ENCODE results near the gene RPRD1B. TPM values are rescaled to one million over a fixed set of nuclear protein-coding genes. Genes with fewer than 3 reads are reported as not detected.

The RPRD1B gene
- total and polyA plus RNA-seq, 2 donors (not counting 3 experiments of a cell fraction or from before 2014, with no cell fraction given): 13.0 to 29.3 TPM

- DNase-seq (ENCODE audit: low read depth, low spot score): no peak
- Histone ChIP-seq H3K27me3 (ENCODE audit: control insufficient read depth in 2 of 2, insufficient read depth in 2 of 2, low read length in 2 of 2) (no peaks in the 10 kb centered on the region), H3K27ac (ENCODE audit: insufficient read depth, low read depth, low read length) (no peak overlapping the region), H3K79me2 (ENCODE audit: control insufficient read depth, insufficient read depth, low read length) (peaks cover 8% of the 10 kb centered on the region), H3K4me1 (ENCODE audit: control insufficient read depth, extremely low read depth, insufficient read depth, low read length) (peaks cover 21% of the 10 kb centered on the region), H3K9me1 (replicated peaks; ENCODE audit: control insufficient read depth, extremely low read depth, insufficient read depth, low read length) (no peaks in the 10 kb centered on the region), H4K20me1 (replicated peaks; ENCODE audit: control insufficient read depth, extremely low read depth, insufficient read depth, low read length) (peaks cover 2% of the 10 kb centered on the region), H3K9ac (replicated peaks; ENCODE audit: extremely low read depth, insufficient read depth, low read length) (no peak overlapping the region), H2AFZ (ENCODE audit: low read depth, low read length) (no peak overlapping the region), H3K9me3 (replicated peaks; ENCODE audit: control insufficient read depth, insufficient read depth, low read length) (no peaks in the 10 kb centered on the region), H3K36me3 (ENCODE audit: control insufficient read depth in 2 of 2, extremely low read depth in 1 of 2, insufficient read depth in 2 of 2, low read length in 2 of 2) (peaks cover 2 to 5% of the 10 kb centered on the region in 2 experiments), H3K4me3 (replicated peaks in 1 of 3; ENCODE audit: insufficient read depth in 1 of 3, low read depth in 1 of 3, low read length in 3 of 3) (no peak overlapping the region), H3K4me2 (ENCODE audit: insufficient read depth, low read length) (no peak overlapping the region)
- ChIA-PET POLR2A (no interaction called here), CTCF (no interaction called here)
- dilution Hi-C loops (cut with MboI; ENCODE audit: extremely low pct_ligation_motif_present, low sequenced_read_pairs): no loop called here
- FAIRE-seq: no peak
- TF ChIP-seq MYC (IDR thresholded peaks at IDR 0.05; ENCODE audit: low read depth, low read length) (no peak), GATA2 (IDR thresholded peaks at IDR 0.05; ENCODE audit: insufficient read depth, insufficient read length, low read depth, low read length) (no peak), POLR2A (IDR thresholded peaks at IDR 0.05; ENCODE audit: low read depth, low read length) (no peak), POLR2AphosphoS5 (IDR thresholded peaks at IDR 0.05; ENCODE audit: insufficient read depth, low read depth, low read length) (no peak), CTCF (IDR thresholded peaks at IDR 0.05; ENCODE audit: extremely low read depth in 1 of 2, insufficient read depth in 1 of 2, low read depth in 1 of 2, low read length in 2 of 2) (no peak)
- no TSS peak for BruUV-seq (replicated peaks)
- intact Hi-C loops (cut with micrococcal nuclease): no loop called here
Observed at GRCh38 chr20:38004416-38004815, 29.1 kb upstream of the RPRD1B start.

DNA sequence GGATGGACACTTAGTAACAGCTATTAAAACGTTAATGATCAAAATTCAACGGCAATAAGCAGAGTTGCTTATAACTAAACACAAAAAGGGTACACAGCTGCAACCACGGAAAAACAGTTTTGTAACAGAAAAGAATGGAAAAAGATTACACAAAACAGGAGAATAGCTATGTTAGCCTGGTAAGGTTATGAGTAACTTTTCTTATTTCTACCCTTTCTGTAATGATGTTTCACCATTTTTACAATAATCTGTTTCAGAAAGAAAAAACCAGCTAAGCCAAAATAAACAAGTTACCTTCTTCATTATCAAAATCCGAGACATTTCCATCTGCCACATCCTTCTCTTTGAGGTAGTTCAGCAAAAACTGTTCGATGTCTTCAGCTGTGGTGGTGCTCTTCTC, 27.6 kb upstream of the RPRD1B start:
- Histone ChIP-seq H3K4me3 (replicated peaks in 1 of 3; ENCODE audit: insufficient read depth in 1 of 3, low read depth in 1 of 3, low read length in 3 of 3) (no peak overlapping the region), H3K9ac (replicated peaks; ENCODE audit: extremely low read depth, insufficient read depth, low read length) (no peak overlapping the region), H2AFZ (ENCODE audit: low read depth, low read length) (no peak overlapping the region), H3K4me2 (ENCODE audit: insufficient read depth, low read length) (no peak overlapping the region), H3K27ac (ENCODE audit: insufficient read depth, low read depth, low read length) (no peak overlapping the region), H3K4me1 (ENCODE audit: control insufficient read depth, extremely low read depth, insufficient read depth, low read length) (peaks cover 20% of the 10 kb centered on the region), H3K36me3 (ENCODE audit: control insufficient read depth in 2 of 2, extremely low read depth in 1 of 2, insufficient read depth in 2 of 2, low read length in 2 of 2) (peaks cover 1 to 2% of the 10 kb centered on the region in 2 experiments), H4K20me1 (replicated peaks; ENCODE audit: control insufficient read depth, extremely low read depth, insufficient read depth, low read length) (peaks cover 2% of the 10 kb centered on the region), H3K79me2 (ENCODE audit: control insufficient read depth, insufficient read depth, low read length) (peaks cover 9% of the 10 kb centered on the region), H3K9me3 (replicated peaks; ENCODE audit: control insufficient read depth, insufficient read depth, low read length) (no peaks in the 10 kb centered on the region), H3K27me3 (ENCODE audit: control insufficient read depth in 2 of 2, insufficient read depth in 2 of 2, low read length in 2 of 2) (no peaks in the 10 kb centered on the region), H3K9me1 (replicated peaks; ENCODE audit: control insufficient read depth, extremely low read depth, insufficient read depth, low read length) (no peaks in the 10 kb centered on the region)
- DNase-seq (ENCODE audit: low read depth, low spot score) (no peak), FAIRE-seq (no peak)
- intact Hi-C loops (cut with micrococcal nuclease) (no loop called here), dilution Hi-C loops (cut with MboI; ENCODE audit: extremely low pct_ligation_motif_present, low sequenced_read_pairs) (no loop called here)
- CTCF ChIA-PET: interaction anchor here (0.5 to 1.0 kb wide), 3 partner anchors 8 to 214 kb away, joined by 3 read pairs; no protein-coding TSS in a partner anchor
- TF ChIP-seq JUN (IDR thresholded peaks at IDR 0.05; ENCODE audit: borderline replicate concordance, insufficient read depth, insufficient read length, low read depth) (no peak), EZH2 (IDR thresholded peaks at IDR 0.05; ENCODE audit: borderline replicate concordance, low read depth, low read length, severe bottlenecking) (no peak), POLR2AphosphoS5 (IDR thresholded peaks at IDR 0.05; ENCODE audit: insufficient read depth, low read depth, low read length) (no peak), MYC (IDR thresholded peaks at IDR 0.05; ENCODE audit: low read depth, low read length) (no peak), MAX (IDR thresholded peaks at IDR 0.05; ENCODE audit: insufficient read depth, insufficient read length) (no peak), CTCF (IDR thresholded peaks at IDR 0.05; ENCODE audit: extremely low read depth in 1 of 2, insufficient read depth in 1 of 2, low read depth in 1 of 2, low read length in 2 of 2) (no peak)
- BruUV-seq (replicated peaks): no TSS peak
- POLR2A ChIA-PET: no interaction called here
